ENCODE measurements around the gene CSTF3. TPM values are rescaled to one million over a fixed set of nuclear protein-coding genes. Genes with fewer than 3 reads are reported as not detected.
A peak's percentile ranks its signal among the peaks of the same experiment; 100 is the strongest.

The CSTF3 gene
- total and polyA plus RNA-seq, 8 donors = 1.8 to 47.9 (median 11.3) TPM

- WGBS, 5 donors = 68 to 89% (median 76%) methylated on average over 3 of the region's 3 CpGs
- intact Hi-C loops (cut with DNase I; ENCODE audit: low total_unique reads) = no loop called here
- DNase-seq = no peak
- Histone ChIP-seq H3K36me3 (peaks cover 0 to 8% (median 3%) of the 10 kb centered on the region in 4 donors), H3K27ac (no peak overlapping the region), H3K4me1 (peaks cover 0 to 11% (median 0%) of the 10 kb centered on the region in 4 donors), H3K27me3 (no peaks in the 10 kb centered on the region), H3K9me3 (no peaks in the 10 kb centered on the region), H3K4me3 (no peak overlapping the region)
- TF ChIP-seq EP300 (IDR thresholded peaks at IDR 0.05) (no peak), CTCF (IDR thresholded peaks at IDR 0.05) (no peak), POLR2A (IDR thresholded peaks at IDR 0.05) (no peak), POLR2AphosphoS5 (IDR thresholded peaks at IDR 0.05) (no peak)
These were observed 27.0 kb downstream of the CSTF3 start for GRCh38 chr11:33134276-33134675.

GRCh38 chr11:33133761-33134160, 27.5 kb downstream of the CSTF3 start:
- no peaks in the 10 kb centered on the region for H3K9me3 ChIP-seq
- peaks cover 0 to 11% (median 0%) of the 10 kb centered on the region in 4 donors for H3K4me1 ChIP-seq
- no peaks in the 10 kb centered on the region for H3K27me3 ChIP-seq
- H3K4me3 ChIP-seq = no peak overlapping the region
- no peak overlapping the region for H3K27ac ChIP-seq
- no peak for TF ChIP-seq CTCF (IDR thresholded peaks at IDR 0.05)
- TF ChIP-seq EP300 (IDR thresholded peaks at IDR 0.05) = no peak
- no peak for TF ChIP-seq POLR2A (IDR thresholded peaks at IDR 0.05)
- TF ChIP-seq POLR2AphosphoS5 (IDR thresholded peaks at IDR 0.05) = no peak
- intact Hi-C loops (cut with DNase I; ENCODE audit: low total_unique reads) = no loop called here
- DNase-seq = no peak
- H3K36me3 ChIP-seq = peaks cover 0 to 5% (median under 1%) of the 10 kb centered on the region in 4 donors
- WGBS, 5 donors = 85 to 92% (median 90%) methylated on average over 3 of the region's 3 CpGs

GRCh38 chr11:33132510-33132909, 28.8 kb downstream of the CSTF3 start:
- DNase-seq = no peak
- no peaks in the 10 kb centered on the region for H3K9me3 ChIP-seq
- H3K4me1 ChIP-seq = peaks cover 0 to 11% (median 0%) of the 10 kb centered on the region in 4 donors
- H3K36me3 ChIP-seq = peaks cover 0 to 5% (median 0%) of the 10 kb centered on the region in 4 donors
- H3K27me3 ChIP-seq = no peaks in the 10 kb centered on the region
- 69 to 85% (median 74%) methylated on average over 4 of the region's 4 CpGs for WGBS, 5 donors
- no peak overlapping the region for H3K4me3 ChIP-seq
- no peak for TF ChIP-seq POLR2A (IDR thresholded peaks at IDR 0.05)
- no peak for TF ChIP-seq CTCF (IDR thresholded peaks at IDR 0.05)
- no peak for TF ChIP-seq POLR2AphosphoS5 (IDR thresholded peaks at IDR 0.05)
- TF ChIP-seq EP300 (IDR thresholded peaks at IDR 0.05) = no peak
- intact Hi-C loops (cut with DNase I; ENCODE audit: low total_unique reads) = no loop called here
- H3K27ac ChIP-seq = no peak overlapping the region

GRCh38 chr11:33128739-33129138, 32.5 kb downstream of the CSTF3 start:
- TF ChIP-seq POLR2A (IDR thresholded peaks at IDR 0.05) (no peak), POLR2AphosphoS5 (IDR thresholded peaks at IDR 0.05) (no peak), EP300 (IDR thresholded peaks at IDR 0.05) (no peak), CTCF (IDR thresholded peaks at IDR 0.05) (no peak)
- intact Hi-C loops (cut with DNase I; ENCODE audit: low total_unique reads) = no loop called here
- H3K4me3 ChIP-seq = no peak overlapping the region
- 65 to 72% (median 68%) methylated on average over 2 of the region's 2 CpGs for WGBS, 5 donors
- no peaks in the 10 kb centered on the region for H3K27me3 ChIP-seq
- peak in 1 of 2 donors; percentile 32 for DNase-seq
- H3K36me3 ChIP-seq = peaks cover 0 to 9% (median 4%) of the 10 kb centered on the region in 4 donors
- H3K9me3 ChIP-seq = no peaks in the 10 kb centered on the region
- no peaks in the 10 kb centered on the region for H3K4me1 ChIP-seq
- no peak overlapping the region for H3K27ac ChIP-seq
